MV-4-11 (cell line): ENCODE results near the gene STK36.

ENCODE experiments used
- DNase-seq: peaks from one replicate; lab custom pipeline; 2025; lab: John Stamatoyannopoulos, UW

Gene STK36

GRCh38 chr2:218659988-218660358, 11.9 kb upstream of the STK36 start:
- DNase-seq = no peak

- no peak for DNase-seq
Observed at GRCh38 chr2:218662377-218662776, 9.5 kb upstream of the STK36 start.

- no peak for DNase-seq
Observed at GRCh38 chr2:218662827-218663226, 9.1 kb upstream of the STK36 start.

- no peak for DNase-seq
Observed at GRCh38 chr2:218663901-218664300, 8.0 kb upstream of the STK36 start.

GRCh38 chr2:218664653-218665052, 7.2 kb upstream of the STK36 start:
- DNase-seq = no peak

- DNase-seq = no peak
Observed at GRCh38 chr2:218671097-218671653, 711 bp upstream of the STK36 start.

GRCh38 chr2:218679119-218679518, 7.2 kb downstream of the STK36 start:
- DNase-seq = peak; percentile 73

GRCh38 chr2:218680061-218680460, 8.2 kb downstream of the STK36 start:
- no peak for DNase-seq

GRCh38 chr2:218687400-218688060, 15.6 kb downstream of the STK36 start:
- peak; percentile 79 for DNase-seq

GRCh38 chr2:218691234-218691633, 19.3 kb downstream of the STK36 start:
- no peak for DNase-seq

- DNase-seq = no peak
Observed at GRCh38 chr2:218694405-218695145, 22.7 kb downstream of the STK36 start.

- no peak for DNase-seq
Observed at GRCh38 chr2:218698885-218699284, 27.0 kb downstream of the STK36 start.

- no peak for DNase-seq
Observed at GRCh38 chr2:218701806-218702205, 29.9 kb downstream of the STK36 start.

GRCh38 chr2:218703341-218703740, 31.5 kb downstream of the STK36 start:
- no peak for DNase-seq

- peak; percentile 47 for DNase-seq
Observed at GRCh38 chr2:218708086-218708485, 36.2 kb downstream of the STK36 start.

- DNase-seq = no peak
Observed at GRCh38 chr2:218709908-218710307, 38.0 kb downstream of the STK36 start.

- DNase-seq = no peak
Observed at GRCh38 chr2:218710334-218710686, 38.4 kb downstream of the STK36 start.

GRCh38 chr2:218710687-218711549, 39.0 kb downstream of the STK36 start, which contains the start of gene TTLL4:
Gene TTLL4 (plus strand): TSS chr2:218710835. CDS start chr2:218737677, 26,842 bp downstream.
- DNase-seq = peak; percentile 97

GRCh38 chr2:218711550-218711929, 39.7 kb downstream of the STK36 start:
- no peak for DNase-seq

GRCh38 chr2:218713922-218714321, 42.0 kb downstream of the STK36 start:
- DNase-seq = peak; percentile 53

- no peak for DNase-seq
Observed at GRCh38 chr2:218716070-218716469, 44.2 kb downstream of the STK36 start.

- no peak for DNase-seq
Observed at GRCh38 chr2:218717262-218717661, 45.4 kb downstream of the STK36 start.
